MM.1S (cell line): ENCODE results near the gene PADI6.
A peak's percentile ranks its signal among the peaks of the same experiment; 100 is the strongest.

Source experiments
- DNase-seq: peaks from one replicate; pipeline ENCODE4 v3.0.0-alpha.2; 2015
- H2AFZ ChIP-seq: fragments of 300-600 bp; sonication (generic); 2 replicates; pipeline ENCODE4 v1.6.0; 2016; ENCODE audit warnings: antibody characterized with exemption, low read length
- H3F3A ChIP-seq: fragments of 300-600 bp; sonication (generic); 2 replicates; pipeline ENCODE4 v1.6.1; 2016; ENCODE audit warnings: mild to moderate bottlenecking, antibody characterized with exemption, low read length, moderate library complexity, mixed read lengths; ENCODE audit not compliant: insufficient read depth
- H3K27ac ChIP-seq: fragments of 300-600 bp; sonication (generic); 2 replicates; pipeline ENCODE4 v1.5.1; 2016; ENCODE audit warnings: mild to moderate bottlenecking, low read length
- H3K27me3 ChIP-seq: fragments of 300-600 bp; sonication (generic); replicated peaks from 2 replicates; pipeline ENCODE4 v1.6.0; 2016; ENCODE audit warnings: low read length; ENCODE audit not compliant: insufficient read depth
- H3K36me3 ChIP-seq: fragments of 300-600 bp; sonication (generic); replicated peaks from 2 replicates; pipeline ENCODE4 v1.6.1; 2016; ENCODE audit warnings: mild to moderate bottlenecking, low read length, mixed read lengths; ENCODE audit not compliant: insufficient read depth
- H3K4me1 ChIP-seq: fragments of 300-600 bp; sonication (generic); 2 replicates; pipeline ENCODE4 v1.6.1; 2016; ENCODE audit warnings: low read length, mixed read lengths
- H3K4me2 ChIP-seq: fragments of 300-600 bp; sonication (generic); 2 replicates; pipeline ENCODE4 v1.6.0; 2016; ENCODE audit warnings: low read depth, low read length
- H3K4me3 ChIP-seq: fragments of 300-600 bp; sonication (generic); 2 replicates; pipeline ENCODE4 v1.5.1; 2016; ENCODE audit warnings: low read length, mixed read lengths
- H3K79me2 ChIP-seq: fragments of 300-600 bp; sonication (generic); 2 replicates; pipeline ENCODE4 v1.6.1; 2016; ENCODE audit warnings: mixed run types, low read length, mixed read lengths
- H3K9ac ChIP-seq: fragments of 300-600 bp; sonication (generic); 2 replicates; pipeline ENCODE4 v1.6.1; 2016; ENCODE audit warnings: low read length, mixed read lengths
- H3K9me2 ChIP-seq: fragments of 300-600 bp; sonication (generic); replicated peaks from 2 replicates; pipeline ENCODE4 v1.6.1; 2016; ENCODE audit warnings: mild to moderate bottlenecking, low read length, mixed read lengths; ENCODE audit not compliant: insufficient read depth
- H3K9me3 ChIP-seq: fragments of 300-600 bp; sonication (generic); replicated peaks from 2 replicates; pipeline ENCODE4 v1.6.1; 2016; ENCODE audit warnings: mild to moderate bottlenecking, low read length, mixed read lengths; ENCODE audit not compliant: insufficient read depth
- H4K20me1 ChIP-seq: fragments of 300-600 bp; sonication (generic); 2 replicates; pipeline ENCODE4 v1.6.1; 2016; ENCODE audit warnings: mild to moderate bottlenecking, low read length, moderate library complexity, mixed read lengths; ENCODE audit not compliant: insufficient read depth
- EZH2 ChIP-seq: fragments of 300-600 bp; sonication (generic); optimal IDR thresholded peaks from 2 replicates; pipeline ENCODE3; 2017; ENCODE audit warnings: low read depth, mild to moderate bottlenecking, antibody characterized with exemption, low read length, mixed read lengths
- EZH2phosphoT487 ChIP-seq: fragments of 300-600 bp; sonication (generic); IDR thresholded peaks from 2 replicates; pipeline ENCODE4 v1.6.1; 2018; ENCODE audit warnings: antibody characterized with exemption, low read length
- TF ChIP-seq, protein P1 (sequence below): fragments of 300-600 bp; sonication (generic); IDR thresholded peaks from 2 replicates; pipeline ENCODE4 v1.5.1; 2016; ENCODE audit warnings: antibody characterized with exemption, low read length, mixed read lengths

PADI6 gene

DNA sequence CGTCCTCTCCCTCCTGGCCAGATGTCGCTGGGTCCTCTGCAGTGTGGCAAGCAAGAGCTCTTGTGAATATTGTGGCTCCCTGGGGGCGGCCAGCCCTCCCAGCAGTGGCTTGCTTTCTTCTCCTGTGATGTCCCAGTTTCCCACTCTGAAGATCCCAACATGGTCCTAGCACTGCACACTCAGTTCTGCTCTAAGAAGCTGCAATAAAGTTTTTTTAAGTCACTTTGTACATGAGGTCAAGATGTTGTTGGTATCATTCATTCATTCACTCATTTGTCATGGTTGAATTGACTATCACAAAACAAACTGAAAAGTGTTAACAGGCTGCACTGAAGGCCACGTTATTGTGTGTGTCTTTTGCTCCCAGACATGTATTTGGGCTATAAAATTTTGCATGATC, 8.2 kb upstream of the PADI6 start:
- no peaks in the 10 kb centered on the region for H3K36me3 ChIP-seq
- no peak for DNase-seq
- no peaks in the 10 kb centered on the region for H3F3A ChIP-seq
- H3K9me2 ChIP-seq = no peaks in the 10 kb centered on the region
- no peaks in the 10 kb centered on the region for H3K9me3 ChIP-seq
- TF ChIP-seq, protein P1, sequence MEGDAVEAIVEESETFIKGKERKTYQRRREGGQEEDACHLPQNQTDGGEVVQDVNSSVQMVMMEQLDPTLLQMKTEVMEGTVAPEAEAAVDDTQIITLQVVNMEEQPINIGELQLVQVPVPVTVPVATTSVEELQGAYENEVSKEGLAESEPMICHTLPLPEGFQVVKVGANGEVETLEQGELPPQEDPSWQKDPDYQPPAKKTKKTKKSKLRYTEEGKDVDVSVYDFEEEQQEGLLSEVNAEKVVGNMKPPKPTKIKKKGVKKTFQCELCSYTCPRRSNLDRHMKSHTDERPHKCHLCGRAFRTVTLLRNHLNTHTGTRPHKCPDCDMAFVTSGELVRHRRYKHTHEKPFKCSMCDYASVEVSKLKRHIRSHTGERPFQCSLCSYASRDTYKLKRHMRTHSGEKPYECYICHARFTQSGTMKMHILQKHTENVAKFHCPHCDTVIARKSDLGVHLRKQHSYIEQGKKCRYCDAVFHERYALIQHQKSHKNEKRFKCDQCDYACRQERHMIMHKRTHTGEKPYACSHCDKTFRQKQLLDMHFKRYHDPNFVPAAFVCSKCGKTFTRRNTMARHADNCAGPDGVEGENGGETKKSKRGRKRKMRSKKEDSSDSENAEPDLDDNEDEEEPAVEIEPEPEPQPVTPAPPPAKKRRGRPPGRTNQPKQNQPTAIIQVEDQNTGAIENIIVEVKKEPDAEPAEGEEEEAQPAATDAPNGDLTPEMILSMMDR = no peak
- TF ChIP-seq EZH2phosphoT487 = no peak
- TF ChIP-seq EZH2 = no peak
- H3K4me1 ChIP-seq = no peaks in the 10 kb centered on the region
- no peaks in the 10 kb centered on the region for H3K79me2 ChIP-seq
- no peak overlapping the region for H3K9ac ChIP-seq
- H3K4me3 ChIP-seq = no peak overlapping the region
- no peak overlapping the region for H3K27ac ChIP-seq
- H2AFZ ChIP-seq = no peak overlapping the region
- H4K20me1 ChIP-seq = no peaks in the 10 kb centered on the region
- H3K4me2 ChIP-seq = no peak overlapping the region
- peaks cover 93% of the 10 kb centered on the region for H3K27me3 ChIP-seq

DNA sequence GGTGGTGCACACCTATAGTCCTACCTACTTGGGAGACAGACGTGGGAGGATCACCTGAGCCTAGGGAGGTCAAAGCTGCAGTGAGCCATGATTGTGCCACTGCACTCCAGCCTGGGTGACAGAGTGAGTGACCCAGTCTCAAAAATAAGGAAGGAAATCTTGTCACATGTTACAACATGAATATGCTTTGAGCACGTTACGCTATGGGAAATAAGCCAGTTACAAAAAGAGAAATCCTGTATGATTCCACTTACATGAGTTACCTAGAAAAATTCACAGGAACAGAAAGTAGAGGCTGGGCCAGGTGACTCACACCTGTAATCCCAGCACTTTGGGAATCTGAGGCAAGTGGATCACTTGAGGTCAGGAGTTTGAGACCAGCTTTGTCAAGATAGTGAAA, 6.7 kb upstream of the PADI6 start:
- Histone ChIP-seq H3K27ac (no peak overlapping the region), H3K36me3 (no peaks in the 10 kb centered on the region), H3K27me3 (peaks cover 93% of the 10 kb centered on the region), H2AFZ (no peak overlapping the region), H3K9me2 (no peaks in the 10 kb centered on the region), H3K4me2 (no peak overlapping the region), H3K9ac (no peak overlapping the region), H4K20me1 (no peaks in the 10 kb centered on the region), H3K4me1 (no peaks in the 10 kb centered on the region), H3K79me2 (no peaks in the 10 kb centered on the region), H3K9me3 (no peaks in the 10 kb centered on the region), H3K4me3 (no peak overlapping the region), H3F3A (no peaks in the 10 kb centered on the region)
- TF ChIP-seq EZH2 = no peak
- TF ChIP-seq, protein P1 = no peak
- no peak for TF ChIP-seq EZH2phosphoT487
- DNase-seq = no peak

DNA sequence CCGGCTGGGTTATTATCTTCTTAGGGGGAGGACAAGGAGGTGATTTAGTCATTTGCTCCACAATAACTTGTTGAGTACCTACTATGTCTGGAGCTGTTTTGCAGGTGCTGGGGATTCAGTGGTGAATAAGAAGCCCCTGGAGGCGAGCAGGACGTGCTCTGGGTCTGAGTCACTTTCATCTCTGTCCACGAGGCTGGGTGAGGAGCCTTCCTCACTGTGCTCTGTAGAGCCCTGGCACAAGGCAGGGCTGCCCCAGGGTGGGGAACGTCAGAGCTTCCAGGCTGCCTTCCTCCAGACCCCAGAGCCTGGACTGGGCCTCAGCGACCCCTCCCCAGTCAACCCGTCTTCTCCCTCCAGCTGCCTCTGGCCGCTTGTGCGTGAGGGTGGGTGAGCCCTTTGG, 2.5 kb upstream of the PADI6 start:
- Histone ChIP-seq H3K27me3 (peaks cover 93% of the 10 kb centered on the region), H3K9ac (no peak overlapping the region), H3K79me2 (no peaks in the 10 kb centered on the region), H3K36me3 (no peaks in the 10 kb centered on the region), H3F3A (no peaks in the 10 kb centered on the region), H3K9me2 (no peaks in the 10 kb centered on the region), H3K4me2 (no peak overlapping the region), H3K4me1 (no peaks in the 10 kb centered on the region), H4K20me1 (no peaks in the 10 kb centered on the region), H3K4me3 (no peak overlapping the region), H2AFZ (no peak overlapping the region), H3K9me3 (no peaks in the 10 kb centered on the region), H3K27ac (no peak overlapping the region)
- no peak for DNase-seq
- TF ChIP-seq, protein P1 = no peak
- TF ChIP-seq EZH2phosphoT487 (no peak), EZH2 (no peak)

DNA sequence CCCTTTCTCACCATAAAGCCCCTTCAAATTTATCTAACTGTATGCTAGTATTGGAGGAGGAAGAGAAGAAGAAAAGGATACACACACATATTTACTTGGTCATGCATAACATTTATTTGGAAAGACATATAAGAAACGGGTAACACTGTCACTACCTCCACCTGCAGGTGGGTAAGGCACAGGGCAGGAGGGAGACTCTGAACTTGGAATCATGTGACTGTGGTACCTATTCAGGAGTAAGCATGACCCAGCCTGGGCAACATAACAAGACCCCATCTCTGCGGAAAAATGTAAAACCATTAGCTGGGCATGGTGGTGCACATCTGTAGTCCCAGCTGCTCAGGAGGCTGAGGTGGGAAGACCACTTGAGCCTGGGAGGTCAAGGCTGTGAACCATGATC, 1.4 kb upstream of the PADI6 start:
- no peaks in the 10 kb centered on the region for H3F3A ChIP-seq
- TF ChIP-seq EZH2 (no peak), EZH2phosphoT487 (no peak)
- TF ChIP-seq, protein P1 = peak; percentile 35
- H4K20me1 ChIP-seq = no peaks in the 10 kb centered on the region
- no peak for DNase-seq
- H3K4me3 ChIP-seq = no peak overlapping the region
- no peak overlapping the region for H3K4me2 ChIP-seq
- no peaks in the 10 kb centered on the region for H3K9me2 ChIP-seq
- no peaks in the 10 kb centered on the region for H3K4me1 ChIP-seq
- H3K27me3 ChIP-seq = peaks cover 94% of the 10 kb centered on the region
- no peaks in the 10 kb centered on the region for H3K79me2 ChIP-seq
- H3K36me3 ChIP-seq = no peaks in the 10 kb centered on the region
- H3K9ac ChIP-seq = no peak overlapping the region
- H3K9me3 ChIP-seq = no peaks in the 10 kb centered on the region
- H3K27ac ChIP-seq = no peak overlapping the region
- no peak overlapping the region for H2AFZ ChIP-seq
